ENCODE measurements around the gene GPR78. TPM values are rescaled to one million over a fixed set of nuclear protein-coding genes. Genes with fewer than 3 reads are reported as not detected.

Gene GPR78
- total RNA-seq, 4 donors from 2014 or later: 0.19 TPM; not detected in 2

GRCh38 chr4:8594097-8595038 is 14.2 kb downstream of the GPR78 start:
- ATAC-seq (ENCODE audit: low FRiP score) (peak; percentile 61), DNase-seq (ENCODE audit: low spot score) (no peak)
- TF ChIP-seq CTCF (IDR thresholded peaks at IDR 0.05): no peak

DNA sequence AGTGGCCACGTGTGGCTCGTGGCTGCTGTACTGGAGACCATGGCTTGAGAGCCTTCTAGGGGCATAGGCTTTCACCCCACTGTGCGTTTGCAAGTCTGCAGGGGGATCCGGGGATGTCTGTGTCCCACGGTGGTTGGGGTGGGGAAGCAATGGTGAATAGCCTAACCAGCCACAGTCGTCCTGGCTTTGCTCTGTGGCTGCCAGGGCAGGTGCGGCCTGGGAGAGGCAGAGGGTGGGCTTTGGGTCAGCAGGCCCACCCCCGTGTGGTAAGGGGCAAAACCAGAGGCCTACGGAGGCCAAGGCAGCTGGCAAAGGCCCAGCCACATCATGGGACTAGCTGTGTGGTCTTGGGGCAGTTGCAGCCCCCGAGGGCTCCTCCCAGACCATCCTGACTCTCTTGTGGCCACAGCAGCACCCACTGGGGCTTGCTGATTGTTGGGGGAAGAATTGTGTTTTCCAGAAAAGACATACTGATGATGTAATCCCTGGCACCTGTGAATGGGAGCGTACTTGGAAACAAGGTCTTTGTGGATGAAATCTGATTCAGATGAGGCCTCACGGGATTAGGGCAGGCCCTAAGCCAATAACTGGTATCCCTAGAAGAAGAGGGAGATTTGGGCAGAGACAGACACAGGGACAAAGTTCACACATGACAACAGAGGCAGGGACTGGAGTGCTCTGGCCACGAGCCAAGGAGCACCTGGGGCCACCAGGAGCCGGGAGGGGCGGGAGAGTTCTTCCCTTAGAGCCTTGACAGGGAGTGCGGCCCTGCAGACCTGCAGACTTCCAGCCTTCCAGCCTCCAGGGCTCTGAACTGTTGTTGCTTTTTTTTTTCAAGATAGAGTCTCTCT is 15.3 kb downstream of the GPR78 start:
- no peak for DNase-seq (ENCODE audit: low spot score)
- no peak for TF ChIP-seq CTCF (IDR thresholded peaks at IDR 0.05)
- ATAC-seq (ENCODE audit: low FRiP score): no peak

- no peak for ATAC-seq (ENCODE audit: low FRiP score)
- no peak for DNase-seq (ENCODE audit: low spot score)
- TF ChIP-seq CTCF (IDR thresholded peaks at IDR 0.05): no peak
Measured at GRCh38 chr4:8596891-8597290, 16.7 kb downstream of the GPR78 start.

GRCh38 chr4:8597319-8597718 is 17.1 kb downstream of the GPR78 start:
- ATAC-seq (ENCODE audit: low FRiP score) (no peak), DNase-seq (ENCODE audit: low spot score) (no peak)
- no peak for TF ChIP-seq CTCF (IDR thresholded peaks at IDR 0.05)

- ATAC-seq (ENCODE audit: low FRiP score) (no peak), DNase-seq (ENCODE audit: low spot score) (no peak)
- no peak for TF ChIP-seq CTCF (IDR thresholded peaks at IDR 0.05)
Measured at GRCh38 chr4:8597791-8598190, 17.6 kb downstream of the GPR78 start.

GRCh38 chr4:8598391-8599090 is 18.3 kb downstream of the GPR78 start:
- no peak for TF ChIP-seq CTCF (IDR thresholded peaks at IDR 0.05)
- DNase-seq (ENCODE audit: low spot score) (no peak), ATAC-seq (ENCODE audit: low FRiP score) (no peak)

Measured in omental fat pad (tissue), 4 donors.